Natural killer cell (primary cell): ENCODE results near the gene MTPN. TPM values are rescaled to one million over a fixed set of nuclear protein-coding genes. Genes with fewer than 3 reads are reported as not detected.

ENCODE experiments used
- ATAC-seq, 3 donors: fragments of 150-1000 bp in 2 of 3; fragments of 200-7000 bp in 1 of 3; cut with Tn5 transposase; 1 replicate in 1 of 3; 2 replicates in 2 of 3; pipeline ENCODE4 v1.10.0; 2021; ENCODE audit warnings: mild to moderate bottlenecking in 2 of 3, moderate library complexity in 2 of 3
- DNase-seq, 2 donors: peaks; one replicate each; pipeline versions ENCODE4 v3.0.0 to v3.0.0-alpha.2; 2013 to 2021; ENCODE audit warnings: mixed read lengths in 1 of 2
- H3K27ac ChIP-seq: one replicate; pipeline ENCODE4 v1.5.1; 2013; ENCODE audit warnings: mild to moderate bottlenecking, low read length
- H3K27me3 ChIP-seq: one replicate; pipeline ENCODE4 v1.6.1; 2013; ENCODE audit warnings: low read length; ENCODE audit not compliant: control insufficient read depth, insufficient read depth
- H3K36me3 ChIP-seq: one replicate; pipeline ENCODE4 v1.6.1; 2013; ENCODE audit warnings: low read length; ENCODE audit not compliant: control insufficient read depth, insufficient read depth
- H3K4me1 ChIP-seq: one replicate; pipeline ENCODE4 v1.6.1; 2013; ENCODE audit warnings: low read length; ENCODE audit not compliant: control insufficient read depth, insufficient read depth
- H3K4me3 ChIP-seq: one replicate; pipeline ENCODE4 v1.5.1; 2013; ENCODE audit warnings: low read length
- H3K9me3 ChIP-seq: one replicate; pipeline ENCODE4 v1.6.1; 2013; ENCODE audit warnings: low read length; ENCODE audit not compliant: control insufficient read depth, insufficient read depth
- H3K27ac Mint-ChIP-seq, 2 donors: one replicate each; pipeline ENCODE4 v1.8.0; 2022; ENCODE audit warnings: mild to moderate bottlenecking in 2 of 2, mixed read lengths in 2 of 2, moderate library complexity in 1 of 2
- H3K27me3 Mint-ChIP-seq, 2 donors: one replicate each; pipeline ENCODE4 v1.8.0; 2022; ENCODE audit warnings: low read depth in 2 of 2, mixed read lengths in 2 of 2
- H3K36me3 Mint-ChIP-seq: one replicate; pipeline ENCODE4 v1.8.0; 2022; ENCODE audit warnings: mixed read lengths
- H3K4me1 Mint-ChIP-seq, 2 donors: one replicate each; pipeline ENCODE4 v1.8.0; 2022; ENCODE audit warnings: mixed read lengths in 2 of 2
- H3K4me3 Mint-ChIP-seq: one replicate; pipeline ENCODE4 v1.8.0; 2022; ENCODE audit warnings: mild to moderate bottlenecking, moderate library complexity, mixed read lengths
- H3K9me3 Mint-ChIP-seq, 2 donors: one replicate each; pipeline ENCODE4 v1.8.0; 2022; ENCODE audit warnings: mixed read lengths in 2 of 2
- WGBS: methylation state at CpG from one replicate; pipeline ENCODE4 v1.1.7; 2013; ENCODE audit warnings: missing lambda C conversion rate; ENCODE audit not compliant: insufficient coverage; 5-methylcytosine and 5-hydroxymethylcytosine counted together
- intact Hi-C: fragments of 100-400 bp; cut with micrococcal nuclease; formaldehyde crosslinking; loops from one replicate; pipeline ENCODE4 v1.14.2; 2022
- total RNA-seq, 4 donors: library from RNA; stranded (reverse); fragments of 120-200 nt in 1 of 4; gene quantifications; one replicate each; pipeline versions ENCODE4 v1.2.3 to v1.2.4, GENCODE V29; 2013 to 2022
- TF ChIP-seq, protein P1 (sequence below): fragments of 200-600 bp; IDR thresholded peaks from one replicate; pipeline ENCODE4 v1.8.0; 2022; ENCODE audit warnings: antibody characterized with exemption

MTPN gene
- total RNA-seq, 3 donors from 2014 or later (not counting 1 experiment from before 2014, with no cell fraction given) = 161 to 170 (median 165) TPM

GRCh38 chr7:135934651-135935050 lies 42.5 kb downstream of the MTPN start:
- 84% methylated on average over 2 of the region's 2 CpGs for WGBS
- intact Hi-C loops = loop anchor here (5.0 kb wide), 1 partner anchor 38 kb away; no protein-coding TSS in a partner anchor
- H3K36me3 Mint-ChIP-seq = peaks cover 3% of the 10 kb centered on the region
- no peaks in the 10 kb centered on the region for H3K9me3 ChIP-seq
- H3K27ac Mint-ChIP-seq = peak overlapping the region; percentile 45 to 78
- H3K27ac ChIP-seq = no peak overlapping the region
- TF ChIP-seq, protein P1, sequence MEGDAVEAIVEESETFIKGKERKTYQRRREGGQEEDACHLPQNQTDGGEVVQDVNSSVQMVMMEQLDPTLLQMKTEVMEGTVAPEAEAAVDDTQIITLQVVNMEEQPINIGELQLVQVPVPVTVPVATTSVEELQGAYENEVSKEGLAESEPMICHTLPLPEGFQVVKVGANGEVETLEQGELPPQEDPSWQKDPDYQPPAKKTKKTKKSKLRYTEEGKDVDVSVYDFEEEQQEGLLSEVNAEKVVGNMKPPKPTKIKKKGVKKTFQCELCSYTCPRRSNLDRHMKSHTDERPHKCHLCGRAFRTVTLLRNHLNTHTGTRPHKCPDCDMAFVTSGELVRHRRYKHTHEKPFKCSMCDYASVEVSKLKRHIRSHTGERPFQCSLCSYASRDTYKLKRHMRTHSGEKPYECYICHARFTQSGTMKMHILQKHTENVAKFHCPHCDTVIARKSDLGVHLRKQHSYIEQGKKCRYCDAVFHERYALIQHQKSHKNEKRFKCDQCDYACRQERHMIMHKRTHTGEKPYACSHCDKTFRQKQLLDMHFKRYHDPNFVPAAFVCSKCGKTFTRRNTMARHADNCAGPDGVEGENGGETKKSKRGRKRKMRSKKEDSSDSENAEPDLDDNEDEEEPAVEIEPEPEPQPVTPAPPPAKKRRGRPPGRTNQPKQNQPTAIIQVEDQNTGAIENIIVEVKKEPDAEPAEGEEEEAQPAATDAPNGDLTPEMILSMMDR = no peak
- no peak for ATAC-seq
- H3K9me3 Mint-ChIP-seq = no peaks in the 10 kb centered on the region
- peaks cover 17% of the 10 kb centered on the region for H3K4me1 ChIP-seq
- peaks cover 89 to 91% of the 10 kb centered on the region in 2 donors for H3K4me1 Mint-ChIP-seq
- no peak for DNase-seq
- no peak overlapping the region for H3K4me3 ChIP-seq
- H3K36me3 ChIP-seq = peaks cover 5% of the 10 kb centered on the region
- no peaks in the 10 kb centered on the region for H3K27me3 ChIP-seq
- H3K27me3 Mint-ChIP-seq = no peaks in the 10 kb centered on the region
- no peak overlapping the region for H3K4me3 Mint-ChIP-seq

DNA sequence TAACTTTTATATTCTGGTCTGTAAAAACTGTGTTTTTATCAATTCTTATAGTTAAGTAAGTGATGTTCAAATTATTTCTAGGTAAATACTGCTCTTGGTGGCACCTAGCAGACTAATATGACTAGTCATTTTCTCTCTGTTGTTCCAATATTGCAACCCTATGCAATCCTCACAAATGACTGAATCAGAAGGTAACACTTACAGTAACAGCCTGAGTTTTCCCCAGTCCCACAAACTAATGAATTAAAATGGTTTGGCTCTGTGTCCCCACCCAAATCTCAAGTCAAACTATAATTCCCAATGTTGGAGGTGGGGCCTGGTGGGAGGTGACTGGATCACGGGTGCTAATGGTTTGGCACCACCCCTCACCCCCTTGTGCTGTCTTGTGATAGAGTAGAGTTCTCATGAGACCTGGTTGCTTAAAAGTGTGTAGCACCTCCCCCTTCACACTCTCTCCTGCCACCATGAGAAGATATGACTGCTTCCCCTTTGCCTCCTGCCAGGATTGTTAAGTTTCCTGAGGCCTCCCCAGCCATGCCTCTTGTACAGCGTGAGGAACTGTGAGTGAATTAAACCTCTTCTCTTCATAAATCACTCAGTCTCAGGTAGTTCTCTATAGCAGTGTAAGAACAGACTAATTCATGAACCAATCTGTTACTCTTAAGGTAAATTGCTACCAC lies 43.5 kb downstream of the MTPN start:
- intact Hi-C loops = no loop called here
- H3K4me1 Mint-ChIP-seq = peaks cover 89 to 91% of the 10 kb centered on the region in 2 donors
- peak; percentile 56 to 58 (median 58) for ATAC-seq
- H3K4me1 ChIP-seq = peaks cover 15% of the 10 kb centered on the region
- no peak for DNase-seq
- WGBS = no CpG with 5 or more reads among the region's 2 CpGs
- TF ChIP-seq, protein P1 = no peak
- peaks cover 7% of the 10 kb centered on the region for H3K36me3 Mint-ChIP-seq
- H3K4me3 Mint-ChIP-seq = peak overlapping the region; percentile 26
- peaks cover 15% of the 10 kb centered on the region for H3K36me3 ChIP-seq
- H3K4me3 ChIP-seq = no peak overlapping the region
- H3K27ac ChIP-seq = no peak overlapping the region
- no peaks in the 10 kb centered on the region for H3K9me3 ChIP-seq
- no peaks in the 10 kb centered on the region for H3K27me3 Mint-ChIP-seq
- peak overlapping the region; percentile 45 to 78 for H3K27ac Mint-ChIP-seq
- H3K27me3 ChIP-seq = no peaks in the 10 kb centered on the region
- no peaks in the 10 kb centered on the region for H3K9me3 Mint-ChIP-seq

GRCh38 chr7:135932131-135932530 lies 45.0 kb downstream of the MTPN start:
- H3K4me3 ChIP-seq = no peak overlapping the region
- intact Hi-C loops = no loop called here
- TF ChIP-seq, protein P1 = no peak
- WGBS = 53% methylated on average over 3 of the region's 5 CpGs
- no peak overlapping the region for H3K27ac ChIP-seq
- Mint-ChIP-seq H3K27ac (no peak overlapping the region), H3K9me3 (no peaks in the 10 kb centered on the region), H3K36me3 (peaks cover 7% of the 10 kb centered on the region), H3K27me3 (no peaks in the 10 kb centered on the region), H3K4me1 (peaks cover 90 to 91% of the 10 kb centered on the region in 2 donors), H3K4me3 (no peak overlapping the region)
- peaks cover 15% of the 10 kb centered on the region for H3K4me1 ChIP-seq
- DNase-seq (no peak), ATAC-seq (no peak)
- H3K27me3 ChIP-seq = no peaks in the 10 kb centered on the region
- H3K9me3 ChIP-seq = no peaks in the 10 kb centered on the region
- H3K36me3 ChIP-seq = peaks cover 26% of the 10 kb centered on the region
